Transverse colon (tissue), 4 donors: ENCODE measurements around the gene KCNK15.

Source experiments
- CTCF ChIP-seq, 5 experiments: fragments of 200-600 bp in 3 of 5; fragments of 450-650 bp in 2 of 5; sonication (generic) in 3 of 5; IDR thresholded peaks; 1 replicate in 2 of 5; 2 replicates in 3 of 5; pipeline ENCODE4 v1.5.1; 2016 to 2017; ENCODE audit warnings: antibody characterized with exemption in 5 of 5, inconsistent platforms in 3 of 5, mild to moderate bottlenecking in 2 of 5, moderate library complexity in 1 of 5
- EP300 ChIP-seq: sonication (generic); formaldehyde crosslinking; IDR thresholded peaks from one replicate; pipeline ENCODE4 v1.6.1; 2017; ENCODE audit warnings: antibody characterized with exemption, low read depth
- POLR2A ChIP-seq: fragments of 450-650 bp; IDR thresholded peaks from one replicate; pipeline ENCODE4 v1.6.1; 2016; ENCODE audit warnings: antibody characterized with exemption, mild to moderate bottlenecking, moderate library complexity
- POLR2AphosphoS5 ChIP-seq, 3 donors: sonication (generic); formaldehyde crosslinking; IDR thresholded peaks; one replicate each; pipeline ENCODE4 v1.6.1; 2016; ENCODE audit warnings: antibody characterized with exemption in 3 of 3

GRCh38 chr20:44703956-44704488, 41.6 kb upstream of the KCNK15 start:
- no peak for TF ChIP-seq POLR2A
- no peak for TF ChIP-seq CTCF (IDR thresholded peaks at IDR 0.05)
- no peak for TF ChIP-seq EP300
- TF ChIP-seq POLR2AphosphoS5 (IDR thresholded peaks at IDR 0.05), result no peak
